Measurements from ENCODE around the gene TNS3. TPM values are rescaled to one million over a fixed set of nuclear protein-coding genes. Genes with fewer than 3 reads are reported as not detected.
A peak's percentile ranks its signal among the peaks of the same experiment; 100 is the strongest.

TNS3 gene
- polyA plus RNA-seq, 3 donors, result 5.2 to 30.3 (median 7.9) TPM

- H3K4me3 Mint-ChIP-seq, result peak overlapping the region; percentile 30 to 41
- H3K27me3 Mint-ChIP-seq (ENCODE audit: low read depth in 3 of 3), result peaks cover 0 to 3% (median 0%) of the 10 kb centered on the region in 3 donors
- Histone ChIP-seq H3K9me3 (replicated peaks in 1 of 2; ENCODE audit: control insufficient read depth in 1 of 2, insufficient read depth in 1 of 2, low read length in 2 of 2) (no peaks in the 10 kb centered on the region), H3K27ac (ENCODE audit: low read depth in 1 of 2, low read length in 2 of 2) (peak overlapping the region in 1 of 2 donors; percentile 63), H3K79me2 (ENCODE audit: insufficient read depth, low read length) (peaks cover 96% of the 10 kb centered on the region), H3K36me3 (replicated peaks in 1 of 2; ENCODE audit: control insufficient read depth in 1 of 2, insufficient read depth in 2 of 2, low read length in 2 of 2) (peaks cover 2 to 27% of the 10 kb centered on the region in 2 donors), H3K9ac (ENCODE audit: insufficient read depth, low read length, poor library complexity, severe bottlenecking) (no peak overlapping the region), H2AFZ (ENCODE audit: insufficient read depth, low read depth, low read length, poor library complexity, severe bottlenecking) (no peak overlapping the region), H4K20me1 (ENCODE audit: insufficient read depth, low read length) (peaks cover 95% of the 10 kb centered on the region), H3K4me2 (replicated peaks; ENCODE audit: extremely low read depth, low read length, poor library complexity, severe bottlenecking) (no peak overlapping the region), H3K4me1 (ENCODE audit: control insufficient read depth in 1 of 2, insufficient read depth in 2 of 2, low read length in 2 of 2) (peaks cover 53 to 56% of the 10 kb centered on the region in 2 donors), H3K27me3 (ENCODE audit: control insufficient read depth in 2 of 2, insufficient read depth in 2 of 2, low read length in 2 of 2) (no peaks in the 10 kb centered on the region), H3K4me3 (replicated peaks in 1 of 3; ENCODE audit: low read depth in 2 of 3, low read length in 3 of 3) (no peak overlapping the region)
- DNase-seq, result peak; percentile 16 to 44 (median 26)
- no peaks in the 10 kb centered on the region for H3K9me3 Mint-ChIP-seq
- TF ChIP-seq CTCF (IDR thresholded peaks at IDR 0.05), result no peak
- H3K27ac Mint-ChIP-seq, result peak overlapping the region; percentile 23 to 93 (median 87)
- peaks cover 65% of the 10 kb centered on the region for H3K4me1 Mint-ChIP-seq
- intact Hi-C loops (cut with micrococcal nuclease), result loop anchor here (5.0 to 10.0 kb wide), 2 partner anchors 91 to 94 kb away; no protein-coding TSS in a partner anchor
- peaks cover 51% of the 10 kb centered on the region in 2 donors for H3K36me3 Mint-ChIP-seq
- 96% methylated on average over 8 of the region's 12 CpGs for WGBS (ENCODE audit: insufficient coverage)
Measured at GRCh38 chr7:47480576-47481538, 101.1 kb downstream of the TNS3 start.

- H4K20me1 ChIP-seq (ENCODE audit: insufficient read depth, low read length), result peaks cover 93% of the 10 kb centered on the region
Measured at GRCh38 chr7:47479821-47480575, 101.9 kb downstream of the TNS3 start.

More at GRCh38 chr7:47479821-47480575, 101.9 kb downstream of the TNS3 start:
- Histone ChIP-seq H3K9ac (ENCODE audit: insufficient read depth, low read length, poor library complexity, severe bottlenecking) (no peak overlapping the region), H3K36me3 (replicated peaks in 1 of 2; ENCODE audit: control insufficient read depth in 1 of 2, insufficient read depth in 2 of 2, low read length in 2 of 2) (peaks cover 2 to 24% of the 10 kb centered on the region in 2 donors), H3K4me3 (replicated peaks in 1 of 3; ENCODE audit: low read depth in 2 of 3, low read length in 3 of 3) (no peak overlapping the region), H3K9me3 (replicated peaks in 1 of 2; ENCODE audit: control insufficient read depth in 1 of 2, insufficient read depth in 1 of 2, low read length in 2 of 2) (no peaks in the 10 kb centered on the region), H3K27ac (ENCODE audit: low read depth in 1 of 2, low read length in 2 of 2) (peak overlapping the region; percentile 7 to 63), H3K79me2 (ENCODE audit: insufficient read depth, low read length) (peaks cover 94% of the 10 kb centered on the region), H3K4me2 (replicated peaks; ENCODE audit: extremely low read depth, low read length, poor library complexity, severe bottlenecking) (no peak overlapping the region), H3K27me3 (ENCODE audit: control insufficient read depth in 2 of 2, insufficient read depth in 2 of 2, low read length in 2 of 2) (no peaks in the 10 kb centered on the region), H3K4me1 (ENCODE audit: control insufficient read depth in 1 of 2, insufficient read depth in 2 of 2, low read length in 2 of 2) (peaks cover 61 to 65% of the 10 kb centered on the region in 2 donors), H2AFZ (ENCODE audit: insufficient read depth, low read depth, low read length, poor library complexity, severe bottlenecking) (no peak overlapping the region)
- Mint-ChIP-seq H3K27ac (peak overlapping the region; percentile 48 to 93 (median 82)), H3K27me3 (ENCODE audit: low read depth in 3 of 3) (peaks cover 0 to 3% (median 0%) of the 10 kb centered on the region in 3 donors), H3K4me1 (peaks cover 70% of the 10 kb centered on the region), H3K4me3 (peak overlapping the region in 1 of 2 donors; percentile 41), H3K9me3 (no peaks in the 10 kb centered on the region), H3K36me3 (peaks cover 48 to 49% of the 10 kb centered on the region in 2 donors)
- intact Hi-C loops (cut with micrococcal nuclease), result loop anchor here (5.0 to 10.0 kb wide), 3 partner anchors 92 to 185 kb away; no protein-coding TSS in a partner anchor
- TF ChIP-seq CTCF (IDR thresholded peaks at IDR 0.05), result no peak
- 68% methylated on average over 10 of the region's 12 CpGs for WGBS (ENCODE audit: insufficient coverage)
- no peak for DNase-seq

All from CD14-positive monocyte (primary cell).